Measurements from ENCODE around the gene ARHGAP11A. TPM values are rescaled to one million over a fixed set of nuclear protein-coding genes. Genes with fewer than 3 reads are reported as not detected.

The ARHGAP11A gene
- total and polyA plus RNA-seq, 2 of the 8 experiments (the other 6 are each of a cell fraction or from before 2014, with no cell fraction given) = 8.1 to 112 TPM

- TF ChIP-seq CHD7 (IDR thresholded peaks at IDR 0.05; ENCODE audit: insufficient replicate concordance, low read length) (no peak), USF2 (IDR thresholded peaks at IDR 0.05; ENCODE audit: low read length) (no peak), GABPA (IDR thresholded peaks at IDR 0.05; ENCODE audit: borderline replicate concordance, insufficient read depth, low read length) (no peak), BRCA1 (IDR thresholded peaks at IDR 0.05; ENCODE audit: low read depth, low read length) (no peak), ATF3 (IDR thresholded peaks at IDR 0.05; ENCODE audit: insufficient read depth, low read depth, low read length) (no peak), SIX5 (IDR thresholded peaks at IDR 0.05; ENCODE audit: low read depth, low read length) (no peak)
These were observed 56.3 kb downstream of the ARHGAP11A start (continued) for GRCh38 chr15:32671339-32672325.
